ENCODE measurements around the gene NEK1. TPM values are rescaled to one million over a fixed set of nuclear protein-coding genes. Genes with fewer than 3 reads are reported as not detected.

Gene NEK1
- total RNA-seq, 1 experiment from 2014 or later: 8.7 TPM

DNA sequence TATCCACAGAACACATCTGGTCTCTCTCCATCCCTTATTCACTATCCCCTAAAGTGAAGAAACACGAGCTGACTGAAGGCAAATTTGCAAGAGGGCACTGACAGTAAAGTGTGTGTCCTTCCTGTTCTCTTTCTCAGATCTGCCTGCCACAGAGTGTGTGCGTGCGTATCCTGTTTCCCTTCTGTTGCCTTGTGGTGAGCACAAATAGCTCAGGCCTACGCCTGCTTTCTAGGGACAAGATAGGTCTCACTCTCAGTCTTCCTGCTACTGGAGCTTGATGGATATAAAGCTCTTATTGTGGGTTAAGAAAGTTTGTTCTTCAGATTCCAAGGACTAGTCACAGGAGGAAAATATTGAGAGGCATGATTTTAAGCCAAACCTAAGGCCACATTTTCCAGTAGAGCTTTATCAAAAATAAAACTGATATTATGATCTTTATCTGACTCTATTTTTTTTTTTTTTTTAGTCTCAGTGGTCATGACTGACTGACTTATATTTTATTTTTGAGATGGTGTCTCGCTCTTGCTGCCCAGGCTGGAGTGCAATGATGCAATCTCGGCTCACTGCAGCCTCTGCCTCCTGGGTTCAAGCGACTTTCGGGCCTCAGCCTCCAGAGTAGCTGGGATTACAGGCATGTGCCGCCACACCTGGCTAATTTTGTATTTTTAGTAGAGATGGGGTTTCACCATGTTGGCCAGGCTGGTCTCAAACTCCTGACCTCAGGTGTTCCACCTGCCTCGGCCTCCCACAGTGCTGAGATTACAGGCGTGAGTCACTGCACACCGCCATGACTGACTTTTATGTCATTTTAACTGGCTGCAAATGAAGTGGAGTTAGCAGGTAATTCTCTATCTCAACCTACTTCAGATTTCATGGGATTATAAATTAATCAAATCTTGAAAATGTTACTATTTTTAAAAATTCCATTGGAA is 201.3 kb downstream of the NEK1 start:
- H3K4me1 ChIP-seq: 0 out of 2 replicates have a peak, but pooled peaks cover 6% of the 10 kb centered on the region
- H3K9me3 ChIP-seq: no peaks in the 10 kb centered on the region
- intact Hi-C loops (cut with micrococcal nuclease; ENCODE audit: unreplicated experiment): no loop called here
- no peaks in the 10 kb centered on the region for H3K27me3 ChIP-seq (replicated peaks; ENCODE audit: control insufficient read depth, insufficient read depth, low read length)
- POLR2A ChIA-PET: no interaction called here
- no peaks in the 10 kb centered on the region for H3K36me3 Mint-ChIP-seq (ENCODE audit: insufficient read depth, unreplicated experiment)
- no peaks in the 10 kb centered on the region for H3K4me1 Mint-ChIP-seq (ENCODE audit: low read depth, unreplicated experiment)
- no peak overlapping the region for H3K4me3 Mint-ChIP-seq (ENCODE audit: unreplicated experiment)
- H3K27me3 Mint-ChIP-seq (ENCODE audit: insufficient read depth, unreplicated experiment): no peaks in the 10 kb centered on the region
- H3K27ac Mint-ChIP-seq (ENCODE audit: unreplicated experiment): no peak overlapping the region
- no peaks in the 10 kb centered on the region for H3K9me3 Mint-ChIP-seq (ENCODE audit: unreplicated experiment)
- BruUV-seq (replicated peaks): no TSS peak
- CTCF ChIA-PET: no interaction called here
- no peak overlapping the region for H3K4me3 ChIP-seq (ENCODE audit: low read depth, low read length)
- no peaks in the 10 kb centered on the region for H3K36me3 ChIP-seq (ENCODE audit: control insufficient read depth, insufficient read depth, low read length)
- TF ChIP-seq, protein P1, sequence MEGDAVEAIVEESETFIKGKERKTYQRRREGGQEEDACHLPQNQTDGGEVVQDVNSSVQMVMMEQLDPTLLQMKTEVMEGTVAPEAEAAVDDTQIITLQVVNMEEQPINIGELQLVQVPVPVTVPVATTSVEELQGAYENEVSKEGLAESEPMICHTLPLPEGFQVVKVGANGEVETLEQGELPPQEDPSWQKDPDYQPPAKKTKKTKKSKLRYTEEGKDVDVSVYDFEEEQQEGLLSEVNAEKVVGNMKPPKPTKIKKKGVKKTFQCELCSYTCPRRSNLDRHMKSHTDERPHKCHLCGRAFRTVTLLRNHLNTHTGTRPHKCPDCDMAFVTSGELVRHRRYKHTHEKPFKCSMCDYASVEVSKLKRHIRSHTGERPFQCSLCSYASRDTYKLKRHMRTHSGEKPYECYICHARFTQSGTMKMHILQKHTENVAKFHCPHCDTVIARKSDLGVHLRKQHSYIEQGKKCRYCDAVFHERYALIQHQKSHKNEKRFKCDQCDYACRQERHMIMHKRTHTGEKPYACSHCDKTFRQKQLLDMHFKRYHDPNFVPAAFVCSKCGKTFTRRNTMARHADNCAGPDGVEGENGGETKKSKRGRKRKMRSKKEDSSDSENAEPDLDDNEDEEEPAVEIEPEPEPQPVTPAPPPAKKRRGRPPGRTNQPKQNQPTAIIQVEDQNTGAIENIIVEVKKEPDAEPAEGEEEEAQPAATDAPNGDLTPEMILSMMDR (IDR thresholded peaks at IDR 0.05; ENCODE audit: insufficient read depth in 1 of 2, low read depth in 1 of 2, low read length in 1 of 2, severe bottlenecking in 1 of 2, unreplicated experiment in 1 of 2): no peak
- DNase-seq: no peak

DNA sequence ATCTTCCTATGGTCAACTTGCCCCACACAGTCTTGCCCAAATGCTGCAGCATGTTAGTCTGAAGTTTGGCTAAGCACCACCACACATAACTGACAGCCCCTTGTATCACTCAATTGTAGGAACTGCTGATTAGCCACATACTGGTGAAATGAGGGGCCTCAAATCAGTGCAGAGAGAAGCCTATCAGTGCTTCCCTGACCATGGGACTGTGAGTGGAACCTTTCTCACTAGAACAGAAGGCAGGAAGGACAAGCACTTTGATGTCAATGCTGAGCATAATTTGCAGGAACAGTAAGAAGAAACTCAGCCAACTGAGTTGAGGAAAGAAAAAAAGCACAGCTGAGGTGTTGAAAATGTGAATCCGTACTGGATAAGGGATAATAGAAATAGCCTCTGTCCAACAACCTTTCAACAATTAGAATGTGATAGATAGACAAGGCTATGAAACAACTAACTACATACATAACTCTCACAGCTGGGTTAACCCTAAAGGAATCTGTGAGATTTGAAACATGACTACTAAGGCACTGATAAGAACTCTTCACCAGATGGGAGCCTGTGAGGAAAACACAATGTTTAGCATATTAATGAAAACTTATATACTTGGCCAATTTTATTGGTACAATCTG is 205.1 kb downstream of the NEK1 start:
- 0 out of 2 replicates have a peak, but pooled peaks cover 5% of the 10 kb centered on the region for H3K4me1 ChIP-seq
- H3K9me3 Mint-ChIP-seq (ENCODE audit: unreplicated experiment): no peaks in the 10 kb centered on the region
- no TSS peak for BruUV-seq (replicated peaks)
- H3K4me3 Mint-ChIP-seq (ENCODE audit: unreplicated experiment): no peak overlapping the region
- ChIA-PET POLR2A (no interaction called here), CTCF (no interaction called here)
- H3K36me3 Mint-ChIP-seq (ENCODE audit: insufficient read depth, unreplicated experiment): no peaks in the 10 kb centered on the region
- no peak overlapping the region for H3K27ac Mint-ChIP-seq (ENCODE audit: unreplicated experiment)
- no peak overlapping the region for H3K4me3 ChIP-seq (ENCODE audit: low read depth, low read length)
- H3K36me3 ChIP-seq (ENCODE audit: control insufficient read depth, insufficient read depth, low read length): no peaks in the 10 kb centered on the region
- no peaks in the 10 kb centered on the region for H3K9me3 ChIP-seq
- H3K4me1 Mint-ChIP-seq (ENCODE audit: low read depth, unreplicated experiment): no peaks in the 10 kb centered on the region
- TF ChIP-seq, protein P1 (IDR thresholded peaks at IDR 0.05; ENCODE audit: insufficient read depth in 1 of 2, low read depth in 1 of 2, low read length in 1 of 2, severe bottlenecking in 1 of 2, unreplicated experiment in 1 of 2): no peak
- intact Hi-C loops (cut with micrococcal nuclease; ENCODE audit: unreplicated experiment): no loop called here
- H3K27me3 Mint-ChIP-seq (ENCODE audit: insufficient read depth, unreplicated experiment): no peaks in the 10 kb centered on the region
- no peaks in the 10 kb centered on the region for H3K27me3 ChIP-seq (replicated peaks; ENCODE audit: control insufficient read depth, insufficient read depth, low read length)
- no peak for DNase-seq

DNA sequence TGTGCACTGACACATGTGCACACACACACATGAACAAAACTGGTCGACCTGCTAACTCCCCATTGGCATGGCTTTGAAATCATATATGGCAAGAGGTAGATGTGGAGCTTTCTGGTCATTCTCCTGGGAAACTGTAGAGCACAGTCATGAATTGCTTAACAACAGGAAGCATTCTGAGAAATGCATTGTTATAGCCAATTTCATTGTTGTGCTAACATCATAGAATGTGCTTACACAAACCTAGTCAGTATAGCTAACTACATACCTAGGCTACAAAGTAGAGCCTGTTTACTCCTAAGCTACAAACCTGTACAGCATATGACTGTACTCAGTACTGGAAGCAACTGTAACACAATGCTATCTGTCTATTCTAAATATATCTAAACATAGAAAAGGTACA is 207.4 kb downstream of the NEK1 start:
- Histone ChIP-seq H3K27me3 (replicated peaks; ENCODE audit: control insufficient read depth, insufficient read depth, low read length) (no peaks in the 10 kb centered on the region), H3K4me3 (ENCODE audit: low read depth, low read length) (no peak overlapping the region), H3K4me1 (no peaks in the 10 kb centered on the region), H3K36me3 (ENCODE audit: control insufficient read depth, insufficient read depth, low read length) (no peaks in the 10 kb centered on the region), H3K9me3 (no peaks in the 10 kb centered on the region)
- intact Hi-C loops (cut with micrococcal nuclease; ENCODE audit: unreplicated experiment): no loop called here
- Mint-ChIP-seq H3K4me3 (ENCODE audit: unreplicated experiment) (no peak overlapping the region), H3K36me3 (ENCODE audit: insufficient read depth, unreplicated experiment) (no peaks in the 10 kb centered on the region), H3K27me3 (ENCODE audit: insufficient read depth, unreplicated experiment) (no peaks in the 10 kb centered on the region), H3K27ac (ENCODE audit: unreplicated experiment) (no peak overlapping the region), H3K9me3 (ENCODE audit: unreplicated experiment) (no peaks in the 10 kb centered on the region), H3K4me1 (ENCODE audit: low read depth, unreplicated experiment) (no peaks in the 10 kb centered on the region)
- no TSS peak for BruUV-seq (replicated peaks)
- DNase-seq: no peak
- CTCF ChIA-PET: no interaction called here
- TF ChIP-seq, protein P1 (IDR thresholded peaks at IDR 0.05; ENCODE audit: insufficient read depth in 1 of 2, low read depth in 1 of 2, low read length in 1 of 2, severe bottlenecking in 1 of 2, unreplicated experiment in 1 of 2): no peak
- POLR2A ChIA-PET: no interaction called here
